ENCODE measurements around the gene SERPINA9.

- no peak for TF ChIP-seq CTCF (IDR thresholded peaks at IDR 0.05)
- no peak for TF ChIP-seq POLR2A (IDR thresholded peaks at IDR 0.05)
These were observed 13.8 kb downstream of the SERPINA9 start for GRCh38 chr14:94462219-94462551.

Measured in right lobe of liver (tissue), 4 donors.